A673 (cell line): ENCODE data around the gene GPATCH11.

ENCODE experiments used
- EZH2 ChIP-seq: fragments of 200-600 bp; sonication (generic); IDR thresholded peaks from 2 replicates; pipeline ENCODE4 v1.6.1; 2017; ENCODE audit warnings: borderline replicate concordance, low read depth, mild to moderate bottlenecking, mixed read lengths, antibody characterized with exemption, low read length; ENCODE audit not compliant: poor library complexity, severe bottlenecking
- TF ChIP-seq, protein P1 (sequence below): fragments of 300-800, 200-600 bp; sonication (generic); conservative IDR thresholded peaks from 2 replicates; pipeline ENCODE4 v1.5.1; 2017; ENCODE audit warnings: low read depth, mild to moderate bottlenecking, antibody characterized with exemption, low read length, moderate library complexity, mixed read lengths

DNA sequence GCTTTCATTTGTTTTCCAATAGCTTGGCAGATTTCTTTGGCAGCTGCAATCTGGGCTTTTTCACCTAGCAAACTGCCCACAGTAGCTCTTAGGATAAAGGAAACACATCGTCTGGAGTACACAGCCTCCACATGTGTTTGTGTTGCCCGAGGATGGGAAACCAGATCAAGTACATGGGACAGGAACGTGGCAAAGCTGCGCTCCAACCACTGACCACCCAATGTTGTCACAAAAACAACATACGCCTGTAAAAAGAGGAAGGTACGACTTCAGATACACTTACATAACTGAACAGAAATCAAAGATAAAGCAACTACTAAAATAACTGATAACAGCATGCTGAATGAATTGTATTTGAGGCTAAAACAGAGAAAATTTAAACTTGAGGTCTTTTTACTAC is 15.6 kb upstream of the GPATCH11 start:
- TF ChIP-seq, protein P1, sequence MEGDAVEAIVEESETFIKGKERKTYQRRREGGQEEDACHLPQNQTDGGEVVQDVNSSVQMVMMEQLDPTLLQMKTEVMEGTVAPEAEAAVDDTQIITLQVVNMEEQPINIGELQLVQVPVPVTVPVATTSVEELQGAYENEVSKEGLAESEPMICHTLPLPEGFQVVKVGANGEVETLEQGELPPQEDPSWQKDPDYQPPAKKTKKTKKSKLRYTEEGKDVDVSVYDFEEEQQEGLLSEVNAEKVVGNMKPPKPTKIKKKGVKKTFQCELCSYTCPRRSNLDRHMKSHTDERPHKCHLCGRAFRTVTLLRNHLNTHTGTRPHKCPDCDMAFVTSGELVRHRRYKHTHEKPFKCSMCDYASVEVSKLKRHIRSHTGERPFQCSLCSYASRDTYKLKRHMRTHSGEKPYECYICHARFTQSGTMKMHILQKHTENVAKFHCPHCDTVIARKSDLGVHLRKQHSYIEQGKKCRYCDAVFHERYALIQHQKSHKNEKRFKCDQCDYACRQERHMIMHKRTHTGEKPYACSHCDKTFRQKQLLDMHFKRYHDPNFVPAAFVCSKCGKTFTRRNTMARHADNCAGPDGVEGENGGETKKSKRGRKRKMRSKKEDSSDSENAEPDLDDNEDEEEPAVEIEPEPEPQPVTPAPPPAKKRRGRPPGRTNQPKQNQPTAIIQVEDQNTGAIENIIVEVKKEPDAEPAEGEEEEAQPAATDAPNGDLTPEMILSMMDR = no peak
- TF ChIP-seq EZH2 = no peak
